AG09319 (cell line): ENCODE results near the gene BHLHE41.

Experiments
- DNase-seq: peaks from one replicate; pipeline ENCODE4 v3.0.0-alpha.2; 2010; ENCODE audit warnings: low read depth; ENCODE audit errors: extremely low read depth
- TF ChIP-seq, protein P1 (sequence below): IDR thresholded peaks from 2 replicates; pipeline ENCODE4 v1.5.1; 2011; ENCODE audit warnings: low read depth, mild to moderate bottlenecking, inconsistent platforms, low read length, moderate library complexity

The BHLHE41 gene

DNA sequence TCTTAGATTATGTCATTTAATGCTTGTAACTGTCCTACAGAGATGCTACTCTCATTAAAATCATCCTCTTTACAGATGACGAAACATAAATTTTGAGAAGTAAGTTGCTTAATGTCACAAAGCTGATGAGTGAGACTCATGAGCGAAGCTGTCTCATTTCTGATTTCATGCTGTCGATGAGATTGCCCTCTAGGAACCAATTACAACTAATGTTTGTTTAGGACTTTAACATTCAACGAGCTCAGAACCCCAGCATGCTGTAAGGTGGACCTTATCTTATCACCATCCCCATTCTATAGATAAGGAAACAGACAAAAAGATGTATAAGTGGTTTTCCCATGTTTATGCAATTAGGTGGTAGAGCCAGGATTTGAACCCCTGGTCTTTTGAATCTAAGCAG, 23.1 kb downstream of the BHLHE41 start:
- DNase-seq, result no peak
- TF ChIP-seq, protein P1, sequence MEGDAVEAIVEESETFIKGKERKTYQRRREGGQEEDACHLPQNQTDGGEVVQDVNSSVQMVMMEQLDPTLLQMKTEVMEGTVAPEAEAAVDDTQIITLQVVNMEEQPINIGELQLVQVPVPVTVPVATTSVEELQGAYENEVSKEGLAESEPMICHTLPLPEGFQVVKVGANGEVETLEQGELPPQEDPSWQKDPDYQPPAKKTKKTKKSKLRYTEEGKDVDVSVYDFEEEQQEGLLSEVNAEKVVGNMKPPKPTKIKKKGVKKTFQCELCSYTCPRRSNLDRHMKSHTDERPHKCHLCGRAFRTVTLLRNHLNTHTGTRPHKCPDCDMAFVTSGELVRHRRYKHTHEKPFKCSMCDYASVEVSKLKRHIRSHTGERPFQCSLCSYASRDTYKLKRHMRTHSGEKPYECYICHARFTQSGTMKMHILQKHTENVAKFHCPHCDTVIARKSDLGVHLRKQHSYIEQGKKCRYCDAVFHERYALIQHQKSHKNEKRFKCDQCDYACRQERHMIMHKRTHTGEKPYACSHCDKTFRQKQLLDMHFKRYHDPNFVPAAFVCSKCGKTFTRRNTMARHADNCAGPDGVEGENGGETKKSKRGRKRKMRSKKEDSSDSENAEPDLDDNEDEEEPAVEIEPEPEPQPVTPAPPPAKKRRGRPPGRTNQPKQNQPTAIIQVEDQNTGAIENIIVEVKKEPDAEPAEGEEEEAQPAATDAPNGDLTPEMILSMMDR, result no peak

GRCh38 chr12:26101350-26101734, 23.5 kb downstream of the BHLHE41 start:
- DNase-seq, result no peak
- TF ChIP-seq, protein P1, result no peak

GRCh38 chr12:26100666-26101349, 24.0 kb downstream of the BHLHE41 start:
- TF ChIP-seq, protein P1, result no peak
- no peak for DNase-seq

GRCh38 chr12:26097046-26097878, 27.6 kb downstream of the BHLHE41 start:
- TF ChIP-seq, protein P1, result peak; percentile 95
- peak; percentile 47 for DNase-seq

- no peak for DNase-seq
- TF ChIP-seq, protein P1, result no peak
Observed at GRCh38 chr12:26096036-26096435, 28.8 kb downstream of the BHLHE41 start.

DNA sequence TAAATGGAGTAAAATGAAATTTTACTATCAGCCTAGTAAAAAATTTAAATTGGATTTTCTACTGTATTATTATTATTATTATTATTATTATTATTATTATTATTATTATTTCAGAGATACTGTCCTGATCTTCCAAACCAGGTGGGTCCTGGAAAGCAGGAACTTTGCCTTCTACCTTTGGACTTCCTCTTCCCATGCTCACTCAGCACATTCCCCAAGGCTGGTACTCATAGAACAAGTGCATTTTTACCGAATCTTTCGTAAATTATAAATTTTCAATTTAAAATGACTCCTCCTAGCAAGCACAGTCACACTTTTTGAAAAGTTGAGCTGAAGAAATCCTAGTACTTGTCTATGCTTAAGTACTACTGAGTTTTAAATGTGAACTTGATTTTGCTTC, 29.7 kb downstream of the BHLHE41 start:
- no peak for DNase-seq
- TF ChIP-seq, protein P1, result no peak
